Omental fat pad (tissue), 4 donors: ENCODE measurements around the gene COX19. TPM values are rescaled to one million over a fixed set of nuclear protein-coding genes. Genes with fewer than 3 reads are reported as not detected.

Experiments used
- ATAC-seq: fragments of 150-250 bp; one replicate; pipeline ENCODE4 v1.9.1; 2016; ENCODE audit warnings: mild to moderate bottlenecking, moderate library complexity; ENCODE audit not compliant: low FRiP score
- DNase-seq: peaks from one replicate; pipeline ENCODE4 v3.0.0-alpha.2; 2019; ENCODE audit warnings: low spot score
- total RNA-seq, 4 donors: library from RNA; depleted of rRNA; stranded (reverse); fragments of >200 nt; gene quantifications; one replicate each; pipeline ENCODE4 v1.1.0, GENCODE V29; 2016
- TF ChIP-seq, protein P1 (sequence below), 3 donors: fragments of 450-650 bp; IDR thresholded peaks; one replicate each; pipeline ENCODE4 v1.5.1; 2016 to 2017; ENCODE audit warnings: antibody characterized with exemption in 3 of 3, mild to moderate bottlenecking in 3 of 3, moderate library complexity in 2 of 3

The COX19 gene
- total RNA-seq, 4 donors from 2014 or later = 8.1 to 16.9 (median 10.0) TPM

DNA sequence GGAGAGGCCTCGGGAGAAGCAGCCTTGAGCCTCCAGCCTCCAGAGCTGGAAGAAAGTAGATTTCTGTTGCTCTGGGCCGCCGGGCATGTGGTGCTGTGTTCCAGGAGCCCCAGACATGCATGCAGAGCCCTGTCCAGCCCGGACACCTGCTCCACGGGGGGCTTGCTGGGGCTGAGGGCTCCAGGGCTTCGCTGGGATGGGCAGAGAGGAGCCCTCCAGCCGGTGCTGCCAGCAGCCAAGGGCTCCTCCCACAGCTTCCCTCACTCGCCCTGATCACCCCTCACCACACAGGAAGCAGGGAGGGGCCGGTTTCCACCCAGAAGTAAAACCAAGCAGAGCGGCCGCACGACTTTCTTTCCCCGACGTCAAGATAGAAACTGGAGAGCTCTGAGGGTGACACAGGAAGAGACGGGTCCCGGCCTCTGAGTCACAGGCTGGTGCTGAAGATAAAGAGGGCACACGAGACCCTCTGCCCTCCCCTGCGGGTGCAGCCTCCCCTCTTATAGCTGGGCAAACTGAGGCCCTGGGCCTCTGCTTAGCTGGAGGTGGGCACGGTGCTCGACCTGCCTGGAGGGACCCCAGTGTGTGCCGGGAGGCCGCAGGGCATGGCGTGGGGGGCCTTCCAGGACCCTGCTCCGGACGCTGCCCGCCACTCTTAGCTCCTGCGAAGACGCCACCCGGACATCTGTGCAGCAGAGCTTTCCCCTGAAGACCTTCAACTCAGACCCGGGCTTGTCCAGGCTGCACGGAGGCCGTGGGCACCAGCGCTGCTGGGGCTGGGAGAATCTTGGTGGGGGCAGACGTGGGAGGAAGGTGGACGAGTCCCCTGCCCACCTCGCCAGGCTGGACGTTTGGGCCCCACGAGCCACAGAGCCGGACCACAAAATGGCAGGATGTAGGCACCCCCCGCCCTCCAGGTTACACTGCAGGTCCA lies 52.0 kb downstream of the COX19 start:
- TF ChIP-seq, protein P1, sequence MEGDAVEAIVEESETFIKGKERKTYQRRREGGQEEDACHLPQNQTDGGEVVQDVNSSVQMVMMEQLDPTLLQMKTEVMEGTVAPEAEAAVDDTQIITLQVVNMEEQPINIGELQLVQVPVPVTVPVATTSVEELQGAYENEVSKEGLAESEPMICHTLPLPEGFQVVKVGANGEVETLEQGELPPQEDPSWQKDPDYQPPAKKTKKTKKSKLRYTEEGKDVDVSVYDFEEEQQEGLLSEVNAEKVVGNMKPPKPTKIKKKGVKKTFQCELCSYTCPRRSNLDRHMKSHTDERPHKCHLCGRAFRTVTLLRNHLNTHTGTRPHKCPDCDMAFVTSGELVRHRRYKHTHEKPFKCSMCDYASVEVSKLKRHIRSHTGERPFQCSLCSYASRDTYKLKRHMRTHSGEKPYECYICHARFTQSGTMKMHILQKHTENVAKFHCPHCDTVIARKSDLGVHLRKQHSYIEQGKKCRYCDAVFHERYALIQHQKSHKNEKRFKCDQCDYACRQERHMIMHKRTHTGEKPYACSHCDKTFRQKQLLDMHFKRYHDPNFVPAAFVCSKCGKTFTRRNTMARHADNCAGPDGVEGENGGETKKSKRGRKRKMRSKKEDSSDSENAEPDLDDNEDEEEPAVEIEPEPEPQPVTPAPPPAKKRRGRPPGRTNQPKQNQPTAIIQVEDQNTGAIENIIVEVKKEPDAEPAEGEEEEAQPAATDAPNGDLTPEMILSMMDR (IDR thresholded peaks at IDR 0.05) = no peak
- no peak for ATAC-seq
- no peak for DNase-seq

DNA sequence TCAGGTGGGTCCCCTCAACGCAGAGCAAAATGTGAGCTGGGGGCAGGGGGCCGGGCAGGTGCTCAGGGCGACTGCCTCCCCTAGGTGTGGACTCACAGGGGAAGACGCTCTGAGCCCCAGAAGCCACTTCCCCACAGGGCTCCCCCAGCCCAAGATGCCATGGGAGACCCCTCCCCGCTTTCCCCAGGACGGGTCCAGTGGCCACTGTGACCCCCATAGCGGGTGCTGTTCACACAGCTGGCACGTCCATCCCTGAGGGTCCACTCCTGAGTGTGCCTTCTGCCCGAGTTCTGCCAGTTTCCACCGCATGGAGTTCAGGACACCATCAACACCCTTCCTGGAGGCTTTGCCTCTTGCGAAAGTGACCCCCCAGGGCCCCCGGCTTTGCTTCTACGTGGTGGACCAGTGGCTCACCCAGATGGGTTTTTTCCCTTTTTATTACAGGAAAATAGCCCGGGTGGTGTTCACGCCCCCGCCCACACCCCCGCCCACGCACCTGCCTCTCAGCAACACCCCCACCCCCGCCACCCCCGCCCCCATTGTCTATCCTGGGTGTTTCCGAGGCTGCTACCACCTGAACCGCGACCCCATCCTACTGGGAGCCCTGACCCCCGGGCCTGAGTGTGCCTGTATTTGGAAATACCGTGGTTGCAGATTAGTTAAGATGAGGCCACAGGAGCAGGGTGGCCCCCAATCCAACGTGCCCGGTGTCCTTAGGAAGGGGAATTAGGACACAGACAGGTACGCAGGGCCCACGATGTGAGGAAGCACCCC lies 52.8 kb downstream of the COX19 start:
- DNase-seq = peak; percentile 20
- TF ChIP-seq, protein P1 (IDR thresholded peaks at IDR 0.05) = no peak
- ATAC-seq = no peak

DNA sequence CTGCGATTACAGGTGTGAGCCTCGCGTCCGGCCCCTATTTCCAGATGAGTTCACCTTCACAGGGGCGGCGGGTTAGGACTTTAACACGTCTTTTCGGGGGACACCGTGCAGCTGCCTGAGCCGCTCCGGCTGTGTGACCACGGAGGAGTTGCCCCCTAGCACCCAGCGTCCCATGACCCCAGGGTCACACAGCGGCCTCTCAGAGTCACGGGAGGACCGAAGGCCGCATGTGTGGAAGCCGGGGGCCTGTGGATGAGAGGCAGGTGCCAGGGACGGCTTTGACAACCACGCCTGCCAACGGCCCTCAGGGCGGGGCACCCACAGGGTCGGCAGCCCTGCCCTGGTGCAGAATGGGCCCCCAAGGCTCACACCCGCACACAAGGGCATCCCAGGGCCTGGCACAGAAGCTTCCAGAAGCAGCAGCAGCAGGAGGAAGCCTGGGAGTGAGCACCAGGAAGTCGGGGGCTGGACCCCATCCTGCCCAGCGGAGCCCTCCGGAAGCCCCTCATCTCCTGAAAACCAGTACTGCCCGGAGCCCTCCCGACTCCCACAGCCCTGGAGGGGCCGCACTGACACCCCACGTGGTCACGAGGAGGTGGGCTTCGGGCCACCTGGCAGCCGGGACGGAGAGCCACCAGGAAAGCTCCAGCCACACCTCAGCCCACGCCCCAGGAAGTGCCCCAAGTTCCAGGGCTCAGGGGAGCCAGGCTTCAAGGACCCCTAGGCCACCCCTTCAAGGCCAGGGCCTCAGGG lies 53.6 kb downstream of the COX19 start:
- ATAC-seq = no peak
- DNase-seq = peak; percentile 8
- TF ChIP-seq, protein P1 (IDR thresholded peaks at IDR 0.05) = no peak

DNA sequence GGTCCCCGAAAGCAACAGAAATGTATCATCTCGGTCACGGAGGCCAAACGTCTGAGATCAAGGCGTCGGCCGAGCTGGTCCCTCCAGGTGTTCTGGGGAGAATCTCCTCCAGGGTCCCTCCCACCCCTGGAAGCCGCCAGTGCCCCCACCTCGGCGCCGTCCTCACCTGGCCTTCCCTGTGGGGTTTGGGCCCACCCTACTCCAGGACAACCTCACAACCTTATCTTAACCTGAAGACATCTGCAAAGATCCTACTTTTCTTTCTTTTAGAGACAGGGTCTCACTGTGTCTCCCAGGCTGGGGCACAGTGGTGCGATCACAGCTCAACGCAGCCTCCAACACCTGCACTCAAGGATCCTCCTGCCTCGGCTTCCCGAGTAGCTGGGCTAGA lies 54.3 kb downstream of the COX19 start:
- ATAC-seq (no peak), DNase-seq (no peak)
- TF ChIP-seq, protein P1 (IDR thresholded peaks at IDR 0.05) = no peak

DNA sequence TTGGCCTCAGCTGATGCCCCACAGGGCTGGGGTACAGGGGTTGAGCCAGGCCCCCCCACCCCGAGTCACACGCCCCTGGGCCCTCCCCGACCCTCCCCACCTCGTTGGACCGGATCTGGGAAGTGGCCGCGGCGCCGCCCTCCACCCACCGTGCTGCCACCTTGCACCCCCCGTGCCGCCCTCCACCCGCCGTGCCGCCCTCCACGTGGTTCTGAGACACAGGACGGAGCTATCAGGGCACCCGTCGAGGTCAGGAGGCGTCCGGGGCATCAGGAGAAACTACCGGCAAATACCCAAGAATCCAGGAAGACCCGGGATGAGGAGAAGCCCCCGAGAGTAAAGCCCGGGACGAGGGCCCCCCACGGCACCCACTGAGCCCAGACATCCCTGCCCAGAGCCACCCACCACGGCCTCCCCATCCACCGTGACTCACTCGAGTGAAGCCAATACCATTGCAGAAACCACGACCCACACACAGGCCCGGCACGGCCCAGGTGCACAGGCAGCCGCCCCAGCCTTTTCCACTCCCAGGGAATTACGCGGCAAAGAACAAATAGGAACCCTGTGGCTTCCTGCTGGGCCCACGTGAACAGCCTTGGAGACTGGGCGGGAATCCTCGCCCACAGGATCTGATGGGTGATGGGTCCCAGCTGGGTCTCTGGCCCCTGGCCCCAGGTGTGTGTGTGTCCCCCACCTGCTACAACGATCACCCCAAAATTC lies 54.8 kb downstream of the COX19 start:
- ATAC-seq = no peak
- no peak for DNase-seq
- TF ChIP-seq, protein P1 (IDR thresholded peaks at IDR 0.05) = no peak

DNA sequence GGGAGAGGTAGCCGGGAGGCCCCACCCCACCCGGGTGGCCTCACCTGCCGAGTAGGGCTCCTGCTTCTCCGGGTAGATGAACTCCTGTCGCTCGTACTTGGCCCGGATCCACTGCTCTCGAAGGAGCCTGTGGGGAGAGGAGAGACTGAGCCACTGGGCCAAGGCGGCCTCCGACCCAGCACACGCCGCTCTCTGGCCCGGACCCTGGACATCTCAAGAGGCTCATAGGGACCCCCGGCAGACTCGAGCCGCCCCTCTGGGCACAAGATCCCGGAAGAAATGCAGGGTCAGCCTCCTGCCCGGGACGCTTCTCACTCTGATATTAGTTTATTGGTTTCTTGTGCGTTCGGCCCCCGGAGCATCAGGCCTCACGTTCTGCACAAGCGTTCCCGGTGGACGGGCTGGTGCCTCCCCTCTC lies 55.4 kb downstream of the COX19 start:
- TF ChIP-seq, protein P1 (IDR thresholded peaks at IDR 0.05) = no peak
- no peak for DNase-seq
- ATAC-seq = no peak
